IgD-negative memory B cell (primary cell): ENCODE measurements around the gene BCHE. TPM values are rescaled to one million over a fixed set of nuclear protein-coding genes. Genes with fewer than 3 reads are reported as not detected.
"Not testable (repeated sequence)": the region's sequence is repeated elsewhere in the genome, so short reads cannot be mapped to it uniquely, and the experiment has no call there.

Source experiments
- H3K27ac Mint-ChIP-seq, 3 donors: one replicate each; pipeline ENCODE4 v1.8.0; 2020 to 2022; ENCODE audit warnings: mild to moderate bottlenecking in 3 of 3, mixed read lengths in 3 of 3, moderate library complexity in 1 of 3
- H3K27me3 Mint-ChIP-seq: one replicate; pipeline ENCODE4 v1.8.0; 2021; ENCODE audit warnings: mixed read lengths
- H3K36me3 Mint-ChIP-seq: one replicate; pipeline ENCODE4 v1.8.0; 2020; ENCODE audit warnings: mild to moderate bottlenecking, mixed read lengths
- H3K4me1 Mint-ChIP-seq, 3 donors: one replicate each; pipeline ENCODE4 v1.8.0; 2020 to 2022; ENCODE audit warnings: mixed read lengths in 3 of 3, mild to moderate bottlenecking in 1 of 3
- H3K4me3 Mint-ChIP-seq, 4 donors: one replicate each; pipeline ENCODE4 v1.8.0; 2020 to 2022; ENCODE audit warnings: mild to moderate bottlenecking in 4 of 4, mixed read lengths in 4 of 4, moderate library complexity in 3 of 4
- H3K9me3 Mint-ChIP-seq, 3 donors: one replicate each; pipeline ENCODE4 v1.8.0; 2020 to 2021; ENCODE audit warnings: mixed read lengths in 3 of 3, mild to moderate bottlenecking in 1 of 3
- polyA plus RNA-seq: library from polyadenylated mRNA; unstranded; fragments of 300-500 nt; fragmentation: Illumina TruSeq; gene quantifications from one replicate; pipeline ENCODE4 v1.2.3, GENCODE V29; 2021

Gene BCHE
- polyA plus RNA-seq, 1 donor from 2014 or later, result not detected

GRCh38 chr3:165839296-165840076, 2.3 kb upstream of the BCHE start:
- H3K9me3 Mint-ChIP-seq, result peaks cover 0 to 9% (median 3%) of the 10 kb centered on the region in 3 donors
- no peaks in the 10 kb centered on the region for H3K36me3 Mint-ChIP-seq
- H3K4me1 Mint-ChIP-seq, result no peaks in the 10 kb centered on the region
- H3K27ac Mint-ChIP-seq, result no peak overlapping the region
- H3K4me3 Mint-ChIP-seq, result no peak overlapping the region
- H3K27me3 Mint-ChIP-seq, result no peaks in the 10 kb centered on the region

- no peaks in the 10 kb centered on the region for H3K36me3 Mint-ChIP-seq
- no peaks in the 10 kb centered on the region for H3K27me3 Mint-ChIP-seq
- no peak overlapping the region for H3K27ac Mint-ChIP-seq
- peaks cover 0 to 9% (median 3%) of the 10 kb centered on the region in 3 donors for H3K9me3 Mint-ChIP-seq
- no peaks in the 10 kb centered on the region for H3K4me1 Mint-ChIP-seq
- no peak overlapping the region for H3K4me3 Mint-ChIP-seq
Observed at GRCh38 chr3:165837801-165838200, 578 bp upstream of the BCHE start.

- no peaks in the 10 kb centered on the region for H3K4me1 Mint-ChIP-seq
- H3K9me3 Mint-ChIP-seq, result peaks cover 0 to 9% (median under 1%) of the 10 kb centered on the region in 3 donors
- no peak overlapping the region for H3K27ac Mint-ChIP-seq
- no peaks in the 10 kb centered on the region for H3K36me3 Mint-ChIP-seq
- H3K27me3 Mint-ChIP-seq, result no peaks in the 10 kb centered on the region
- no peak overlapping the region for H3K4me3 Mint-ChIP-seq
Observed at GRCh38 chr3:165835431-165835830, 1.8 kb downstream of the BCHE start.

- Mint-ChIP-seq H3K27ac (no peak overlapping the region), H3K4me3 (no peak overlapping the region), H3K9me3 (peaks cover 0 to 2% (median 0%) of the 10 kb centered on the region in 3 donors), H3K27me3 (no peaks in the 10 kb centered on the region), H3K4me1 (no peaks in the 10 kb centered on the region), H3K36me3 (no peaks in the 10 kb centered on the region)
Observed at GRCh38 chr3:165830746-165831145, 6.5 kb downstream of the BCHE start.

- Mint-ChIP-seq H3K36me3 (no peaks in the 10 kb centered on the region), H3K4me3 (no peak overlapping the region), H3K9me3 (peaks cover 0 to 2% (median 0%) of the 10 kb centered on the region in 3 donors), H3K4me1 (no peaks in the 10 kb centered on the region), H3K27me3 (no peaks in the 10 kb centered on the region), H3K27ac (no peak overlapping the region)
Observed at GRCh38 chr3:165827883-165828282, 9.3 kb downstream of the BCHE start.

- no peaks in the 10 kb centered on the region for H3K4me1 Mint-ChIP-seq
- H3K4me3 Mint-ChIP-seq, result no peak overlapping the region
- H3K27ac Mint-ChIP-seq, result no peak overlapping the region
- H3K36me3 Mint-ChIP-seq, result no peaks in the 10 kb centered on the region
- H3K27me3 Mint-ChIP-seq, result no peaks in the 10 kb centered on the region
- peaks cover 0 to 2% (median 0%) of the 10 kb centered on the region in 3 donors for H3K9me3 Mint-ChIP-seq
Observed at GRCh38 chr3:165827233-165827632, 10.0 kb downstream of the BCHE start.

- Mint-ChIP-seq H3K27ac (no peak overlapping the region), H3K36me3 (no peaks in the 10 kb centered on the region), H3K4me3 (no peak overlapping the region), H3K4me1 (no peaks in the 10 kb centered on the region), H3K9me3 (peaks cover 0 to 8% (median 4%) of the 10 kb centered on the region in 3 donors), H3K27me3 (no peaks in the 10 kb centered on the region)
Observed at GRCh38 chr3:165820671-165821123, 16.5 kb downstream of the BCHE start.

GRCh38 chr3:165817160-165817709, 20.0 kb downstream of the BCHE start:
- Mint-ChIP-seq H3K4me1 (no peaks in the 10 kb centered on the region), H3K9me3 (peaks cover 0 to 8% (median 4%) of the 10 kb centered on the region in 3 donors), H3K4me3 (no peak overlapping the region), H3K36me3 (peaks cover 1% of the 10 kb centered on the region), H3K27me3 (no peaks in the 10 kb centered on the region), H3K27ac (no peak overlapping the region)

GRCh38 chr3:165816209-165816608, 21.0 kb downstream of the BCHE start:
- Mint-ChIP-seq H3K27ac (no peak overlapping the region), H3K27me3 (no peaks in the 10 kb centered on the region), H3K4me3 (no peak overlapping the region), H3K4me1 (no peaks in the 10 kb centered on the region), H3K36me3 (peaks cover 1% of the 10 kb centered on the region), H3K9me3 (peaks cover 0 to 8% (median 4%) of the 10 kb centered on the region in 3 donors)

- Mint-ChIP-seq H3K9me3 (peaks cover 0 to 8% (median 4%) of the 10 kb centered on the region in 3 donors), H3K27ac (peak overlapping the region in 1 of 3 donors; percentile 53), H3K4me1 (no peaks in the 10 kb centered on the region), H3K27me3 (no peaks in the 10 kb centered on the region), H3K36me3 (peaks cover 1% of the 10 kb centered on the region), H3K4me3 (no peak overlapping the region)
Observed at GRCh38 chr3:165815682-165816081, 21.5 kb downstream of the BCHE start.

- Mint-ChIP-seq H3K27ac (no peak overlapping the region), H3K4me3 (no peak overlapping the region), H3K36me3 (peaks cover 1% of the 10 kb centered on the region), H3K27me3 (no peaks in the 10 kb centered on the region), H3K9me3 (peaks cover 0 to 8% (median 2%) of the 10 kb centered on the region in 3 donors), H3K4me1 (no peaks in the 10 kb centered on the region)
Observed at GRCh38 chr3:165814380-165814779, 22.8 kb downstream of the BCHE start.

- not testable (repeated sequence) for H3K4me3 Mint-ChIP-seq, H3K36me3 Mint-ChIP-seq, H3K27me3 Mint-ChIP-seq, H3K27ac Mint-ChIP-seq, H3K4me1 Mint-ChIP-seq, H3K9me3 Mint-ChIP-seq
Observed at GRCh38 chr3:165807937-165808336, 29.3 kb downstream of the BCHE start.

GRCh38 chr3:165805946-165806561, 31.2 kb downstream of the BCHE start:
- H3K4me1 Mint-ChIP-seq, result no peaks in the 10 kb centered on the region
- H3K9me3 Mint-ChIP-seq, result no peaks in the 10 kb centered on the region
- H3K27me3 Mint-ChIP-seq, result no peaks in the 10 kb centered on the region
- H3K36me3 Mint-ChIP-seq, result no peaks in the 10 kb centered on the region
- no peak overlapping the region for H3K4me3 Mint-ChIP-seq
- no peak overlapping the region for H3K27ac Mint-ChIP-seq

- no peak overlapping the region for H3K4me3 Mint-ChIP-seq
- no peaks in the 10 kb centered on the region for H3K27me3 Mint-ChIP-seq
- H3K36me3 Mint-ChIP-seq, result no peaks in the 10 kb centered on the region
- H3K9me3 Mint-ChIP-seq, result no peaks in the 10 kb centered on the region
- no peaks in the 10 kb centered on the region for H3K4me1 Mint-ChIP-seq
- no peak overlapping the region for H3K27ac Mint-ChIP-seq
Observed at GRCh38 chr3:165803471-165803870, 33.8 kb downstream of the BCHE start.

GRCh38 chr3:165800970-165801369, 36.3 kb downstream of the BCHE start:
- Mint-ChIP-seq H3K4me3 (no peak overlapping the region), H3K27me3 (no peaks in the 10 kb centered on the region), H3K4me1 (no peaks in the 10 kb centered on the region), H3K27ac (no peak overlapping the region), H3K36me3 (no peaks in the 10 kb centered on the region), H3K9me3 (peaks cover 0 to 2% (median 0%) of the 10 kb centered on the region in 3 donors)
